ENCODE measurements around the gene CPNE7. TPM values are rescaled to one million over a fixed set of nuclear protein-coding genes. Genes with fewer than 3 reads are reported as not detected.

The CPNE7 gene
- total and polyA plus RNA-seq, 9 of the 15 experiments (the other 6 are each of a cell fraction or from before 2014, with no cell fraction given), result 0.30 to 73.4 (median 32.7) TPM

- TF ChIP-seq CREB3L1 (IDR thresholded peaks at IDR 0.05; ENCODE audit: borderline replicate concordance, low read depth), result peak; percentile 71; the same call in 1 of the 2 replicates
- TF ChIP-seq ARID3B (CRISPR knock-in tag; IDR thresholded peaks at IDR 0.05; ENCODE audit: borderline replicate concordance), result no peak
- no peak for TF ChIP-seq CHD7 (IDR thresholded peaks at IDR 0.05; ENCODE audit: low read depth, low read length)
- no peak for TF ChIP-seq ZBTB26 (CRISPR knock-in tag; IDR thresholded peaks at IDR 0.05)
- TF ChIP-seq ZBTB43 (CRISPR knock-in tag; IDR thresholded peaks at IDR 0.05), result peak; percentile 93
- no peak for TF ChIP-seq E2F4 (CRISPR knock-in tag; IDR thresholded peaks at IDR 0.05; ENCODE audit: low read depth)
Observed at GRCh38 chr16:89560378-89561141, 15.0 kb upstream of the CPNE7 start, which contains the start of gene RPL13 (continued).

All from K562 (cell line).